KMS-11 (cell line): Measurements from ENCODE around the gene LUZP2.

Source experiments
- H2AFZ ChIP-seq: fragments of 200-600 bp; sonication (generic); 2 replicates; pipeline ENCODE4 v1.6.1; 2016; ENCODE audit warnings: antibody characterized with exemption, mixed run types, low read depth
- H3K27ac ChIP-seq: fragments of 200-600 bp; sonication (generic); 2 replicates; pipeline ENCODE4 v1.6.1; 2016; ENCODE audit warnings: mild to moderate bottlenecking, mixed run types
- H3K27me3 ChIP-seq: fragments of 200-600 bp; sonication (generic); 2 replicates; pipeline ENCODE4 v1.6.1; 2017; ENCODE audit warnings: mild to moderate bottlenecking, low read depth, mixed run types, moderate library complexity; ENCODE audit not compliant: insufficient read depth
- H3K36me3 ChIP-seq: fragments of 200-600 bp; sonication (generic); 2 replicates; pipeline ENCODE4 v1.6.1; 2017; ENCODE audit warnings: mild to moderate bottlenecking, mixed run types; ENCODE audit not compliant: insufficient read depth
- H3K4me1 ChIP-seq: fragments of 200-600 bp; sonication (generic); 2 replicates; pipeline ENCODE4 v1.6.1; 2016; ENCODE audit warnings: mild to moderate bottlenecking, low read depth, mixed run types; ENCODE audit not compliant: poor library complexity, severe bottlenecking
- H3K4me2 ChIP-seq: fragments of 200-600 bp; sonication (generic); 2 replicates; pipeline ENCODE4 v1.7.0; 2016; ENCODE audit warnings: mild to moderate bottlenecking, mixed run types
- H3K4me3 ChIP-seq: fragments of 200-600 bp; sonication (generic); IDR thresholded peaks from 2 replicates; pipeline ENCODE4 v1.6.1; 2017; ENCODE audit warnings: low read depth, low read length, mixed read lengths; ENCODE audit not compliant: insufficient read depth
- H3K79me2 ChIP-seq: fragments of 200-600 bp; sonication (generic); 2 replicates; pipeline ENCODE4 v1.6.1; 2016; ENCODE audit warnings: low read depth, mixed run types; ENCODE audit not compliant: insufficient read depth
- H3K9ac ChIP-seq: fragments of 200-600 bp; sonication (generic); 2 replicates; pipeline ENCODE4 v1.6.1; 2016; ENCODE audit warnings: mild to moderate bottlenecking, mixed run types
- H4K20me1 ChIP-seq: fragments of 200-600 bp; sonication (generic); 2 replicates; pipeline ENCODE4 v1.6.1; 2016; ENCODE audit warnings: mild to moderate bottlenecking, mixed run types; ENCODE audit not compliant: insufficient read depth
- TF ChIP-seq, protein P1 (sequence below): fragments of 200-600 bp; sonication (generic); conservative IDR thresholded peaks from 2 replicates; pipeline ENCODE4 v1.6.1; 2017; ENCODE audit warnings: low read depth, mild to moderate bottlenecking, antibody characterized with exemption, low read length, moderate library complexity, mixed read lengths

The LUZP2 gene

DNA sequence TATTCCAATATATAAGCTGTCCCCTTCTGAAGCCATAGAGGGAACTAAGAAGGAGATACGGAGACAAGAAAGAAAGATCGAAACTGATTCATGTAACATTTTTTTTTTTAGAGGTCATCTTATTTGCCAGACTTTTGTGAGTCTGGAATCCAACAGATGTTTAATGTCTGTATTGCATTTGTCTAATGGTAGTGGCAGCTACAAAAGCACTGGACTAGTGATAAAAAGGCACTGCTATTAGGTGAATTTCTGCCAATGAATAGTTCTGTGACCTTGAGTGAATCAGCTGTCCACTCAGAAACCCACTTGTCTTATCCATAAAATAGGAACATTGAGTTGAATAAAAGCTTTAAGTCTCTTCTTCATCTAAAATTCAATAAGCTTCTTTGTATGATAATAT, 25.8 kb upstream of the LUZP2 start:
- Histone ChIP-seq H3K79me2 (no peaks in the 10 kb centered on the region), H2AFZ (no peak overlapping the region), H3K27ac (no peak overlapping the region), H3K27me3 (no peaks in the 10 kb centered on the region), H3K4me3 (no peak overlapping the region), H3K4me1 (no peaks in the 10 kb centered on the region), H3K4me2 (no peak overlapping the region), H3K9ac (no peak overlapping the region), H4K20me1 (no peaks in the 10 kb centered on the region), H3K36me3 (no peaks in the 10 kb centered on the region)
- TF ChIP-seq, protein P1, sequence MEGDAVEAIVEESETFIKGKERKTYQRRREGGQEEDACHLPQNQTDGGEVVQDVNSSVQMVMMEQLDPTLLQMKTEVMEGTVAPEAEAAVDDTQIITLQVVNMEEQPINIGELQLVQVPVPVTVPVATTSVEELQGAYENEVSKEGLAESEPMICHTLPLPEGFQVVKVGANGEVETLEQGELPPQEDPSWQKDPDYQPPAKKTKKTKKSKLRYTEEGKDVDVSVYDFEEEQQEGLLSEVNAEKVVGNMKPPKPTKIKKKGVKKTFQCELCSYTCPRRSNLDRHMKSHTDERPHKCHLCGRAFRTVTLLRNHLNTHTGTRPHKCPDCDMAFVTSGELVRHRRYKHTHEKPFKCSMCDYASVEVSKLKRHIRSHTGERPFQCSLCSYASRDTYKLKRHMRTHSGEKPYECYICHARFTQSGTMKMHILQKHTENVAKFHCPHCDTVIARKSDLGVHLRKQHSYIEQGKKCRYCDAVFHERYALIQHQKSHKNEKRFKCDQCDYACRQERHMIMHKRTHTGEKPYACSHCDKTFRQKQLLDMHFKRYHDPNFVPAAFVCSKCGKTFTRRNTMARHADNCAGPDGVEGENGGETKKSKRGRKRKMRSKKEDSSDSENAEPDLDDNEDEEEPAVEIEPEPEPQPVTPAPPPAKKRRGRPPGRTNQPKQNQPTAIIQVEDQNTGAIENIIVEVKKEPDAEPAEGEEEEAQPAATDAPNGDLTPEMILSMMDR = no peak

DNA sequence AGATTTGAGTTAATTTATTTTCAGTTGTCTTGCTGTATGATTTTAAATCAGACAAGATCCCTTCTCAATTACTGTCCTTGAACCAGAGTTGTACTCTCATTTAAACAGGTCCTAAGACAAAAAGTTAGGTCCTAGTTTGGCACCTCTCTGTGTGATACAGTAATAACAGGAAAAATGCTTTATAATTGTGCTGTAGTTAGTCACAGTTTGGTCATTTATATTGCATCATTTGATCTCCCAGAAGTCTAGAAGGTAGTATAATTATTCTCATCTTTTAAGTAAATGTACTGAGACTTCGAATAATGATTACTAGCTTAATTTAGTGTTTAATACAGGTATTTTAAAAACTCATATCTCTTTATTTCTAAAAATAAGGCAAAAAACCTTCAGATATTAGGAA, 18.1 kb upstream of the LUZP2 start:
- no peak overlapping the region for H3K4me2 ChIP-seq
- H3K9ac ChIP-seq = no peak overlapping the region
- H3K27me3 ChIP-seq = no peaks in the 10 kb centered on the region
- no peaks in the 10 kb centered on the region for H3K79me2 ChIP-seq
- TF ChIP-seq, protein P1 = no peak
- H3K4me3 ChIP-seq = no peak overlapping the region
- no peaks in the 10 kb centered on the region for H4K20me1 ChIP-seq
- H3K27ac ChIP-seq = no peak overlapping the region
- no peaks in the 10 kb centered on the region for H3K4me1 ChIP-seq
- no peak overlapping the region for H2AFZ ChIP-seq
- no peaks in the 10 kb centered on the region for H3K36me3 ChIP-seq

DNA sequence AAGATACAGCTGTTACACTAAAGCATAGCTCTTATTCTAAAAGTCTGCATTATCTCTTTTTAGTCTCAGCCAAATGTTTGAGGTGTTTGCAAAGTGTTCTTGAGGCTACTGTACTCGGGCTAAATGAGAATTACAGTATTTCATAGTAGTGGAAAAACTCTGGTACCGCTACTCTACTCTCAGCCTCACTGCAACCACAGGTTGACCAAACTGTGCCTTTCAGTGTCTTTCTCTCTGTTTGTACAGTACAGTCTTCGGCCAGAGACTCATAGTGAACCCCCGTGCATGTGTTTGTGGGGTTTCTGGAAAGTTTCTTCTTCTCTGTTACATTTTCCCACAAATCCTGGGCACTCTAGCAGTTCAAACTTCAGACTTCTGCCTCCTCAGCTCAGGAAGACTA, 7.4 kb upstream of the LUZP2 start:
- H2AFZ ChIP-seq = no peak overlapping the region
- H3K27me3 ChIP-seq = no peaks in the 10 kb centered on the region
- no peaks in the 10 kb centered on the region for H4K20me1 ChIP-seq
- H3K79me2 ChIP-seq = no peaks in the 10 kb centered on the region
- H3K27ac ChIP-seq = no peak overlapping the region
- H3K4me2 ChIP-seq = no peak overlapping the region
- TF ChIP-seq, protein P1 = no peak
- no peaks in the 10 kb centered on the region for H3K36me3 ChIP-seq
- no peak overlapping the region for H3K9ac ChIP-seq
- H3K4me3 ChIP-seq = no peak overlapping the region
- H3K4me1 ChIP-seq = no peaks in the 10 kb centered on the region

DNA sequence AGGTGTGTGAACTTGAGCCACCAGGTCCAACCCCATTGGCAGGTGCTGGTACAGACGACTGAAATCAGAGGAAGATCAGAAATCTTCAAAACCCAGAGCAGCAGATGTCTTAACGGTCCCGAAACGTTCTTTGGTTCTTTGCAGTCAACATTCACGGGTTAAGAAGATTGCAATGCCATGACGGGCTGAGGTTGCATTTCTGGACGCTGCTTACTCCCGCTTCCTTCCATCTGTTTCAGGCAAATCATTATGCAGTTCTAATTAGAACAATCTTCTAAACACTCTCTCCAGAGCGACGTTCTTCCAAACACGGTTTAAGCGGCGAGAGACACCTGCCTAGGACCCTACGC, 492 bp upstream of the LUZP2 start:
- TF ChIP-seq, protein P1 = no peak
- H2AFZ ChIP-seq = no peak overlapping the region
- H3K27me3 ChIP-seq = no peaks in the 10 kb centered on the region
- H4K20me1 ChIP-seq = no peaks in the 10 kb centered on the region
- H3K4me1 ChIP-seq = no peaks in the 10 kb centered on the region
- no peaks in the 10 kb centered on the region for H3K36me3 ChIP-seq
- H3K4me3 ChIP-seq = no peak overlapping the region
- H3K9ac ChIP-seq = no peak overlapping the region
- no peak overlapping the region for H3K4me2 ChIP-seq
- H3K27ac ChIP-seq = no peak overlapping the region
- H3K79me2 ChIP-seq = no peaks in the 10 kb centered on the region

DNA sequence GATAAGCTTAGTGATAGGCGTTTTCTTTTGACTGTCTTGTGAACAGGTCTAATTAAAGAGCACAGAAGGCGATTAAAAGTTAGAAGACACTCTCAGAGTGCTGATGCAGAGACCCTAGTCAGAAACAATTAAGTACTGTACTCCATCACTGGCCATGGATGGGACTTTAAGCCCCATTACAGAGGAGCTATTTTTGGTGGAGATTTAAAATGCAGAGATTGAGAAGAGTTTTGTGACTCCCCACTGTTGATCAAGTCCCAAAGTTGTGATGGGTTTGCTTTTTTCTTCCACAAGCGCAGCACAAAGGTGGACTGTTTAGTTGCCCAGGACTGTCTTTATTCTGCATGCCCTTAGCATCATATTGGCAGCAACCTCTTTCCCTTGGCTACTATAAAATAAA, 978 bp downstream of the LUZP2 start:
- Histone ChIP-seq H3K79me2 (no peaks in the 10 kb centered on the region), H3K4me2 (no peak overlapping the region), H3K27me3 (no peaks in the 10 kb centered on the region), H3K36me3 (no peaks in the 10 kb centered on the region), H3K27ac (no peak overlapping the region), H4K20me1 (no peaks in the 10 kb centered on the region), H2AFZ (no peak overlapping the region), H3K9ac (no peak overlapping the region), H3K4me3 (no peak overlapping the region), H3K4me1 (no peaks in the 10 kb centered on the region)
- TF ChIP-seq, protein P1 = no peak
